HepG2 (cell line): ENCODE results near the gene RIPOR3. TPM values are rescaled to one million over a fixed set of nuclear protein-coding genes. Genes with fewer than 3 reads are reported as not detected.
A peak's percentile ranks its signal among the peaks of the same experiment; 100 is the strongest.

Experiments used
- ATAC-seq: fragments of 200-7000 bp; cut with Tn5 transposase; 3 replicates; pipeline ENCODE4 v1.9.1; 2020; ENCODE audit warnings: mild to moderate bottlenecking, moderate library complexity
- BruUV-seq: library from RNA; stranded (reverse); fragments of 400-500 nt; replicated peaks from 2 replicates; lab custom pipeline; 2021; lab: Mats Ljungman, UMichigan
- CTCF ChIA-PET: fragments of 300-600 bp; formaldehyde crosslinking; extraction: SDS; loops from one replicate; lab custom pipeline; 2021; ENCODE audit warnings: low total read pairs, inconsistent platforms, low intra/inter-chr PET ratio; lab: Yijun Ruan, JAX
- POLR2A ChIA-PET: fragments of 350-600 bp; sonication (Branson Sonifier 250); formaldehyde crosslinking; loops from one replicate; lab custom pipeline; 2020; ENCODE audit warnings: antibody characterized with exemption, inconsistent platforms; lab: Yijun Ruan, JAX
- DNase-seq: peaks from one replicate; pipeline ENCODE4 v3.0.0-alpha.2; 2015; ENCODE audit warnings: low spot score
- FAIRE-seq: peaks from 3 replicates; lab custom pipeline; 2011; peaks lifted over from hg19 to GRCh38; lab: Jason Lieb, UNC
- H2AFZ ChIP-seq: one replicate; pipeline ENCODE4 v1.6.1; 2011; ENCODE audit warnings: low read length, inconsistent platforms
- H3K27ac ChIP-seq: fragments of 300-600 bp; 3 replicates; pipeline ENCODE4 v1.8.0; 2011; ENCODE audit warnings: mixed run types, mild to moderate bottlenecking, mixed read lengths, low read length, inconsistent platforms; ENCODE audit not compliant: insufficient read depth; ENCODE audit errors: extremely low read length
- H3K27me3 ChIP-seq, 2 experiments: fragments of 200-600 bp in 1 of 2; 2 replicates in 1 of 2; 3 replicates in 1 of 2; pipeline versions ENCODE4 v1.6.0 to v1.8.0; 2011; ENCODE audit warnings: low read length in 2 of 2, mild to moderate bottlenecking in 2 of 2, moderate library complexity in 2 of 2, inconsistent platforms in 1 of 2; ENCODE audit not compliant: insufficient read depth in 2 of 2, control insufficient read depth in 1 of 2
- H3K36me3 ChIP-seq, 2 experiments: fragments of 200-600 bp in 1 of 2; replicated peaks in 1 of 2; 2 replicates in 1 of 2; 3 replicates in 1 of 2; pipeline versions ENCODE4 v1.5.1 to v1.8.0; 2011; ENCODE audit warnings: low read length in 2 of 2, inconsistent platforms in 1 of 2; ENCODE audit not compliant: insufficient read depth in 2 of 2, control insufficient read depth in 1 of 2
- H3K4me1 ChIP-seq: 2 replicates; pipeline ENCODE4 v1.5.1; 2012; ENCODE audit warnings: low read length, inconsistent platforms; ENCODE audit not compliant: insufficient read depth
- H3K4me2 ChIP-seq: 2 replicates; pipeline ENCODE4 v1.6.0; 2011; ENCODE audit warnings: low read depth, low read length, inconsistent platforms
- H3K4me3 ChIP-seq, 3 experiments: fragments of 200-600 bp in 1 of 3; sonication (generic), shearing (Covaris generic) in 1 of 3; replicated peaks in 1 of 3; 2 replicates each; pipeline ENCODE4 v1.5.1; 2011 to 2016; ENCODE audit warnings: low read length in 3 of 3, inconsistent platforms in 2 of 3, low read depth in 2 of 3, mild to moderate bottlenecking in 2 of 3, control low read depth in 1 of 3, mixed read lengths in 1 of 3; ENCODE audit not compliant: insufficient read depth in 1 of 3
- H3K79me2 ChIP-seq: one replicate; pipeline ENCODE4 v1.6.1; 2011; ENCODE audit warnings: low read length, inconsistent platforms; ENCODE audit not compliant: insufficient read depth
- H3K9ac ChIP-seq: 2 replicates; pipeline ENCODE4 v1.6.0; 2011; ENCODE audit warnings: mild to moderate bottlenecking, low read depth, low read length, inconsistent platforms; ENCODE audit not compliant: insufficient read depth
- H3K9me3 ChIP-seq: 2 replicates; pipeline ENCODE4 v1.5.1; 2012; ENCODE audit warnings: mild to moderate bottlenecking, low read length
- H4K20me1 ChIP-seq: 2 replicates; pipeline ENCODE4 v1.6.0; 2011; ENCODE audit warnings: inconsistent platforms, mild to moderate bottlenecking, low read length, moderate library complexity; ENCODE audit not compliant: insufficient read depth
- CEBPB ChIP-seq: IDR thresholded peaks from 2 replicates; pipeline ENCODE4 v1.6.1; 2011; ENCODE audit warnings: low read depth, low read length, improper control_type of control experiment, borderline replicate concordance
- CEBPG ChIP-seq: IDR thresholded peaks from 2 replicates; pipeline ENCODE4 v1.6.1; 2016
- CTCF ChIP-seq: sonication (generic); formaldehyde crosslinking; IDR thresholded peaks from 2 replicates; pipeline ENCODE4 v1.5.0; 2020; ENCODE audit warnings: mild to moderate bottlenecking, missing genetic modification reagents, moderate library complexity
- FOXA1 ChIP-seq, 2 experiments: fragments of 450-650 bp in 1 of 2; sonication (generic) in 1 of 2; formaldehyde crosslinking in 1 of 2; IDR thresholded peaks; 2 replicates each; pipeline versions ENCODE4 v1.4.0 to v1.6.1; 2016 to 2020; ENCODE audit warnings: missing genetic modification reagents in 1 of 2
- HOXD1 ChIP-seq: sonication (generic); formaldehyde crosslinking; IDR thresholded peaks from 2 replicates; pipeline ENCODE4 v1.5.0; 2020; ENCODE audit warnings: missing genetic modification reagents
- KAT8 ChIP-seq: IDR thresholded peaks from 2 replicates; pipeline ENCODE4 v1.6.1; 2016; ENCODE audit warnings: missing genetic modification reagents, missing compliant biosample characterization
- PHF21A ChIP-seq: sonication (generic); formaldehyde crosslinking; IDR thresholded peaks from 2 replicates; pipeline ENCODE4 v1.5.0; 2020; ENCODE audit warnings: mild to moderate bottlenecking, missing genetic modification reagents
- SOX13 ChIP-seq, 3 experiments: fragments of 450-650 bp in 1 of 3; sonication (generic) in 1 of 3; formaldehyde crosslinking in 1 of 3; IDR thresholded peaks in 2 of 3; conservative IDR thresholded peaks in 1 of 3; 2 replicates each; pipeline versions ENCODE4 v1.5.0 to v1.6.1; 2016 to 2020; ENCODE audit warnings: antibody characterized with exemption in 1 of 3, mild to moderate bottlenecking in 1 of 3, missing compliant biosample characterization in 1 of 3, missing genetic modification reagents in 1 of 3, moderate library complexity in 1 of 3
- WGBS: methylation state at CpG from one replicate; pipeline ENCODE4 v1.1.6; 2017; ENCODE audit warnings: low lambda C conversion rate; 5-methylcytosine and 5-hydroxymethylcytosine counted together
- in situ Hi-C: cut with HindIII; loops from 2 replicates; pipeline ENCODE4 v1.10.0; 2017; ENCODE audit warnings: low pct_unique_long_range_greater_than_20kb; ENCODE audit not compliant: extremely low pct_ligation_motif_present
- intact Hi-C: fragments of 100-400 bp; cut with micrococcal nuclease; formaldehyde crosslinking; loops from one replicate; pipeline ENCODE4 v1.10.0; 2022; ENCODE audit not compliant: unreplicated experiment
- polyA plus RNA-seq, 8 experiments: library from polyadenylated mRNA; depleted of rRNA in 3 of 8; stranded (reverse) in 7 of 8; unstranded in 1 of 8; fragments of >200 nt; fragmentation: Illumina TruSeq in 4 of 8; extraction: Trizol in 4 of 8; gene quantifications; 2 replicates each; pipeline versions ENCODE4 v1.2.1 to v1.2.3, GENCODE V29; 2011 to 2016; ENCODE audit warnings: low read depth in 4 of 8, missing spikeins in 1 of 8, mixed read lengths in 1 of 8; ENCODE audit not compliant: insufficient read depth in 1 of 8
- total RNA-seq, 5 experiments: library from RNA; depleted of rRNA; stranded (reverse); fragments of >200 nt; fragmentation: Illumina TruSeq; extraction: Trizol; gene quantifications; 2 replicates each; pipeline ENCODE4 v1.2.3, GENCODE V29; 2016; ENCODE audit warnings: low read depth in 1 of 5
- TF ChIP-seq, protein P1 (sequence below): sonication (generic); formaldehyde crosslinking; IDR thresholded peaks from 2 replicates; pipeline ENCODE4 v1.4.0; 2020; ENCODE audit warnings: missing genetic modification reagents
- TF ChIP-seq, protein P2 (sequence below): sonication (generic); formaldehyde crosslinking; IDR thresholded peaks from 2 replicates; pipeline ENCODE4 v1.5.1; 2020; ENCODE audit warnings: mild to moderate bottlenecking, missing genetic modification reagents, moderate library complexity

RIPOR3 gene
- total and polyA plus RNA-seq, 2 of the 13 experiments (the other 11 are each of a cell fraction or from before 2014, with no cell fraction given), result 0.18 TPM; not detected in 1

DNA sequence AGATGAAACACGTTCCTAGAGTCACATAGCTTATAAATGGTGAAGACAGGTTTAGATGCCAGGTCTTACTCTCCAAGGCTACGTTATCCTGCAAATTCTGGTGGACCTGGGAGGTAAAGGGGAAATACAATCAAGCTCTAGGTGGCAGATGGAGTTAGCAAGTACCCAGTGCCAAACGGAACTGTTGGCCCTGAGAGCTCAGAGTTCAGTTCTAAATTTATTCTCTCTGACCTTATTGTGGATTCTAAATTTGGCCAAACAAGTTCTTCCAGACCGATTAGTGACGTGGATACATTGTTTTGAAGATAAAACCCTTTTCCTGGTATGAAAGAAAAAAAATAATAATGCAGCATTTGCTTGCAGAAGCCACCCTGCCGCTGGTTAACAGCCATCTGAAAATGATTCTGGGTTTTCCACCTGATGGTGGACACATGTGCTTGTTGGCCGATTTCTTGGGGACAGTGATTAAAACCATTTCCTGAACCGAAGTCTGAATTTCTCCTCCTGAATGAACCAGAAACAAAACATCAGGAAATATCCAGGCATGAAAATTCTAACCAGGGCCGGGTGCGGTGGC, 32.5 kb downstream of the RIPOR3 start (continued):
- TF ChIP-seq KAT8 (CRISPR knock-in tag), result peak; percentile 37; the same call in 1 of the 2 replicates
- TF ChIP-seq CTCF (CRISPR knock-in tag), result peak; percentile 42

- no peaks in the 10 kb centered on the region for H4K20me1 ChIP-seq
- no TSS peak for BruUV-seq
- no peak for DNase-seq
- H3K4me2 ChIP-seq, result peak overlapping the region; percentile 43
- H3K36me3 ChIP-seq, result no peaks in the 10 kb centered on the region
- peaks cover 51% of the 10 kb centered on the region for H3K4me1 ChIP-seq
- ATAC-seq, result peak; percentile 15; the same call in 2 of the 3 replicates
- in situ Hi-C loops, result no loop called here
- no peak overlapping the region for H2AFZ ChIP-seq
- WGBS, result 40% methylated on average over 16 of the region's 16 CpGs
- intact Hi-C loops, result no loop called here
- H3K4me3 ChIP-seq, result no peak overlapping the region
- FAIRE-seq, result peak; percentile 42
- H3K9me3 ChIP-seq, result no peaks in the 10 kb centered on the region
- peaks cover 1 to 10% of the 10 kb centered on the region in 2 experiments; a peak in 2 of 5 replicates for H3K27me3 ChIP-seq
- POLR2A ChIA-PET, result no interaction called here
- H3K9ac ChIP-seq, result 0 out of 2 replicates have a peak overlapping the region, but pooled peaks have one; percentile 0
- H3K27ac ChIP-seq, result no peak overlapping the region
- TF ChIP-seq CEBPB (peak; percentile 56; the same call in 1 of the 2 replicates), HOXD1 (no peak), CEBPG (peak; percentile 78), FOXA1 (IDR thresholded peaks at IDR 0.05) (no peak), FOXA1 (CRISPR knock-in tag; IDR thresholded peaks at IDR 0.05) (0 out of 2 replicates have a peak, but pooled peaks have one; percentile 7), SOX13 (IDR thresholded peaks at IDR 0.05) (no peak), SOX13 (CRISPR knock-in tag; conservative IDR thresholded peaks at IDR 0.05 in 1 of 2, IDR thresholded peaks at IDR 0.05 in 1 of 2) (no peak), PHF21A (CRISPR knock-in tag) (0 out of 2 replicates have a peak, but pooled peaks have one; percentile 15)
- TF ChIP-seq, protein P1, sequence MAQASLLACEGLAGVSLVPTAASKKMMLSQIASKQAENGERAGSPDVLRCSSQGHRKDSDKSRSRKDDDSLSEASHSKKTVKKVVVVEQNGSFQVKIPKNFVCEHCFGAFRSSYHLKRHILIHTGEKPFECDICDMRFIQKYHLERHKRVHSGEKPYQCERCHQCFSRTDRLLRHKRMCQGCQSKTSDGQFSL (CRISPR knock-in tag), result no peak
- TF ChIP-seq, protein P2, sequence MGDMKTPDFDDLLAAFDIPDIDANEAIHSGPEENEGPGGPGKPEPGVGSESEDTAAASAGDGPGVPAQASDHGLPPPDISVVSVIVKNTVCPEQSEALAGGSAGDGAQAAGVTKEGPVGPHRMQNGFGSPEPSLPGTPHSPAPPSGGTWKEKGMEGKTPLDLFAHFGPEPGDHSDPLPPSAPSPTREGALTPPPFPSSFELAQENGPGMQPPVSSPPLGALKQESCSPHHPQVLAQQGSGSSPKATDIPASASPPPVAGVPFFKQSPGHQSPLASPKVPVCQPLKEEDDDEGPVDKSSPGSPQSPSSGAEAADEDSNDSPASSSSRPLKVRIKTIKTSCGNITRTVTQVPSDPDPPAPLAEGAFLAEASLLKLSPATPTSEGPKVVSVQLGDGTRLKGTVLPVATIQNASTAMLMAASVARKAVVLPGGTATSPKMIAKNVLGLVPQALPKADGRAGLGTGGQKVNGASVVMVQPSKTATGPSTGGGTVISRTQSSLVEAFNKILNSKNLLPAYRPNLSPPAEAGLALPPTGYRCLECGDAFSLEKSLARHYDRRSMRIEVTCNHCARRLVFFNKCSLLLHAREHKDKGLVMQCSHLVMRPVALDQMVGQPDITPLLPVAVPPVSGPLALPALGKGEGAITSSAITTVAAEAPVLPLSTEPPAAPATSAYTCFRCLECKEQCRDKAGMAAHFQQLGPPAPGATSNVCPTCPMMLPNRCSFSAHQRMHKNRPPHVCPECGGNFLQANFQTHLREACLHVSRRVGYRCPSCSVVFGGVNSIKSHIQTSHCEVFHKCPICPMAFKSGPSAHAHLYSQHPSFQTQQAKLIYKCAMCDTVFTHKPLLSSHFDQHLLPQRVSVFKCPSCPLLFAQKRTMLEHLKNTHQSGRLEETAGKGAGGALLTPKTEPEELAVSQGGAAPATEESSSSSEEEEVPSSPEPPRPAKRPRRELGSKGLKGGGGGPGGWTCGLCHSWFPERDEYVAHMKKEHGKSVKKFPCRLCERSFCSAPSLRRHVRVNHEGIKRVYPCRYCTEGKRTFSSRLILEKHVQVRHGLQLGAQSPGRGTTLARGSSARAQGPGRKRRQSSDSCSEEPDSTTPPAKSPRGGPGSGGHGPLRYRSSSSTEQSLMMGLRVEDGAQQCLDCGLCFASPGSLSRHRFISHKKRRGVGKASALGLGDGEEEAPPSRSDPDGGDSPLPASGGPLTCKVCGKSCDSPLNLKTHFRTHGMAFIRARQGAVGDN (CRISPR knock-in tag), result peak; percentile 21; the same call in 1 of the 2 replicates
- no peaks in the 10 kb centered on the region for H3K79me2 ChIP-seq
- CTCF ChIA-PET, result no interaction called here
Observed at GRCh38 chr20:50655311-50655880, 35.9 kb downstream of the RIPOR3 start.
